Measurements from ENCODE around the gene SLCO3A1.
"Not testable (repeated sequence)": the region's sequence is repeated elsewhere in the genome, so short reads cannot be mapped to it uniquely, and the experiment has no call there.

Gene SLCO3A1

GRCh38 chr15:92061511-92062195 is 208.1 kb downstream of the SLCO3A1 start:
- DNase-seq: no peak

DNA sequence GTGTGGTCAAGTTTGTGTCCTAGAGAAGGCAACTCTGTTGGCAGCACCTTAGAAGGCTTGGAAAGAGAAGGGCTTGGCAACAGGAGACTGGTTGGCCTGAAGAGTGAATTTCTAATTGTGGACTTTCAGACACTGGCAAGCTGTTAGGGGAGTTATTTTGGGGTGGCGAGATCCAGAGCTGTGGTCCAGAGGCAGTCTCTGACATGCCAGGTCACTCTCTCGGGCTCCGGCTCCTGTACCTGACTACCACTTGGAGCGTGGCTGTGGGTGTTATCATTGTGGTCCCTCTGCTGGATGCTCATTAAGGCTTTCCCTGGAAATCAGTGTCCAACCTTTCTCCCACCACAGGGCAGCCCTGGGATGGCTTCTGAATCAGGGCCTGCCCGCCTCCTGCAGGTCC is 209.0 kb downstream of the SLCO3A1 start:
- no peak for DNase-seq

GRCh38 chr15:92068121-92068520 is 214.6 kb downstream of the SLCO3A1 start:
- peak in 5 of 56 donors; percentile 5 to 47 (median 7) for DNase-seq

DNA sequence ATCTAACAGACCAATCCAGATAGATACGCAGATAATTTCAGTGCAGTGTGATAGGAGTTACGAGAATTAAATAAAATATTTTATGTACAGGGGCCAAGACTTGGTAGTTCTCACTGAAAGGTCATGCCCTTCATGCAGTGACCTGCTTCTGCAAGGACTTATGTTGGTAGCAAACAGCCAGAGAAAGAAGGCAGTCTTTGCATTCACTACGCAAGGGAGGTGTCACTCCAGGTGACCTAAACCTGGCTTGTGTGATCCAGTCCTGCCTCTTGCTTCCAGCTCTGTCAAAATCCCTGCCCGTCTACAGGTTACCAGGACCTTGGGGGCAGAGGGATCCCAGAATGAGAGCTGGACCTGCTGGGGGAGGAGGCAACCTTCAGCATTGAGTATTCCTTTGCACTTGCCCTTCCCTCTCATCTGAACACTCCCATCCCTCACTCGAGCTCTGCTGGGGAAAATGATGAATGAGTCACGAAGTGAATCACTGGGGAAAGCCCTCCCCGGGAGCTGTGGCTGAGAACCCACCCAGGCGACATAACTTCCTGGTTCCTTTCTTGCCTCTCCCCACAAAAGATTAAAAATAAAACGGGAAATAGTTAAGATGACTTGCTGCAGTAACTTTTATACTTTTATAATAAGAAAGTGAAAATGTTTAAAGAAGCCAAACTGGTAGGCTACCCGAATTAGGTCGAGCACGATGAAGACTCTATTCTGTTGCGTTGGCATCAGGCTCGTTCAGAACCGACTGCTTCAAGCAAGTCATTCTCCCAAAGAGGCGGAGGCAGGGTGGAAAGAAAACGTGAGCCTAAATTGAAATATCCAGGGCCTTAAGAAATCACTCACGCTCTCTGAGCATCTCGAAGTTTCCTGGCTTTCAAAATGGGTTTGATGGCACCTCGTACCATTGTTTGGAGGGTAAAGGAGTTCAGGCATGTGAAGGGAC is 216.1 kb downstream of the SLCO3A1 start:
- DNase-seq: peak in 29 of 56 donors; percentile 12 to 74 (median 33)

GRCh38 chr15:92070251-92070650 is 216.7 kb downstream of the SLCO3A1 start:
- DNase-seq: not testable (repeated sequence)

DNA sequence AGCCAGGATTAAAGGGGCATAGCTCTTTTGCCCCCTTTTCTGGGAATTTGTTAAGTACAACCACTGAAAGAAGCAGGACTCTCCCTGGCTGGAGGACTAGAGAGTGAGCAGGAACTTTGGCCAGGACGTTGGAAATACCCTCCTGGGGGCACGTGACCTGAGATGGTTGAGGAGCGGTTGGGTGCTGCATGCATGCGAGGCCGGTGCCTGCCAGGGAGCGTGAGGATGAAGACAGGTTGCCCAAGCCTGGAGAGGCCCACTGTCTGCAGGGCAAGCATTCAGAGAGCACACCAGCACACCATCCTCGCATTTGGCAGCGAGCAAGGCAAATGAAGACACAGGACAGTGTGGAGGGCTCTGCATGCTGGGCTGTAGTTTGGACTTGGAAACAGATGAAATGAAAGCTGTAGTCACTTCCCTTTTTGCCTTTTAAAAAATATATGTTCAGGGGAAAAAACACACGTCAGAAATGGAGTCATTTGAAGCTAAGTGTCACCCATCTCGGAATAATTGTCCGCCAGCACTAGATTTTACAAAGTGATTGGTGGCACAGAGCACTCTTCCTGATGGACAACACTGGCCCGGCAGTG is 217.6 kb downstream of the SLCO3A1 start:
- no peak for DNase-seq

GRCh38 chr15:92073044-92073785 is 219.7 kb downstream of the SLCO3A1 start:
- no peak for DNase-seq

- DNase-seq: no peak
Observed at GRCh38 chr15:92074101-92074500, 220.6 kb downstream of the SLCO3A1 start.

DNA sequence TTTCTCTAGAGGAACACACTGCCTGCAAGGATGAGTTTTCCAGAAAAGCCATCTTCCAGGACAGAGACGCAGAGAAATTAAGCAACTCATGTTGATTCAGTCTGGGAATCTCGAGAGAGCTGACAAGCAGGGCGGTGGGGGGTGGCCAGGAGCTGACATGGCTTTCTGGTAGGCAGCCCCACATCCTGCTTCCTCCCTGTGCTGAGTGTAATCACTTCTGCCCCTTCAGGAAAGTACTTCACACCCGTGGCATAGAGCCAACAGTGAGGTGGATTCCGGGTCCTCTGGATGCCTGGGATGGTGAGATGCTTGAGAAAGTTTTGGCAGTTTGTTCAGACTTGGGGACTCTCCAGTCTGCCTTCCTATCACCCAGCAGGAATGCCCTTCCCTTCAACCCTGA is 221.1 kb downstream of the SLCO3A1 start:
- DNase-seq: no peak

- DNase-seq: no peak
Observed at GRCh38 chr15:92075764-92076163, 222.3 kb downstream of the SLCO3A1 start.

DNA sequence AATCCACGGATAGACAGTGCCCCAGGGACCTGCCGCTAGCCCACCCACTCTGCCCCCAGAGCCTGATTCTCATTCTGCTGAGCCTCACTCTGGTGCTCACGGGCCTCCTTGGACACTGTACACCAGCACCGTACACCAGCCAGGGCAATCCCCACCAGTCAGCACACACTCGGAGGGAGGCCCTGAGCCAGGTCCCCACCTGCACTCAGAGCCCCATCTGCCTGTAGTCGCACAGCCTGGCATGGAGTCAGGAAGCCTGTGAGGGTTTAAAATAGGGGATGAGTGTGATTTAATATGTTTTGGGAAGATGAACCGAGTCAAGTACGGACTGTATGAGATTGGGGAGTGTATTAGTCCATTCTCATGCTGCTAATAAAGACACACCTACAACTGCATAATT is 223.0 kb downstream of the SLCO3A1 start:
- no peak for DNase-seq

GRCh38 chr15:92077353-92078085 is 224.0 kb downstream of the SLCO3A1 start:
- DNase-seq: peak in 44 of 56 donors; percentile 10 to 78 (median 40)

DNA sequence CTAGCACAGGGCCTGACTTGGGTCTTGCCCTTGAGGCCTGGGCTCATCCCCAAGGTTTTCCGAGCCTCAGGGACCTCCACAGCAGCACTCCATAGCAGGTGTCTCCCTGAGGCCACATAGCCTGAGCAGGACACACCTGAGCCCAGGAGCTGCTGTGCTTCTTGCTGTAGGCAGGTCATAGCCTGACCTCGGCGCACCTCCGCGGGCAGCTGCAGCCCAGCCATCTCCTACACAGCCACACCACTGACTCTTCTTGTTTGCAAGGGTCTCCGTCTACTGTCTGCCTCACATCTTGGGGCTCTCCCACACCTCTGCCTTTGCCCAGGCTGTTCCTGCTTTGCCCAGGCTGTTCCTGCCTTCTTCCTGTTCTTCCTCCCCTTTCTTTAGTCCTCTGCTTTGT is 224.8 kb downstream of the SLCO3A1 start:
- no peak for DNase-seq

- DNase-seq: no peak
Observed at GRCh38 chr15:92079047-92079446, 225.5 kb downstream of the SLCO3A1 start.

DNA sequence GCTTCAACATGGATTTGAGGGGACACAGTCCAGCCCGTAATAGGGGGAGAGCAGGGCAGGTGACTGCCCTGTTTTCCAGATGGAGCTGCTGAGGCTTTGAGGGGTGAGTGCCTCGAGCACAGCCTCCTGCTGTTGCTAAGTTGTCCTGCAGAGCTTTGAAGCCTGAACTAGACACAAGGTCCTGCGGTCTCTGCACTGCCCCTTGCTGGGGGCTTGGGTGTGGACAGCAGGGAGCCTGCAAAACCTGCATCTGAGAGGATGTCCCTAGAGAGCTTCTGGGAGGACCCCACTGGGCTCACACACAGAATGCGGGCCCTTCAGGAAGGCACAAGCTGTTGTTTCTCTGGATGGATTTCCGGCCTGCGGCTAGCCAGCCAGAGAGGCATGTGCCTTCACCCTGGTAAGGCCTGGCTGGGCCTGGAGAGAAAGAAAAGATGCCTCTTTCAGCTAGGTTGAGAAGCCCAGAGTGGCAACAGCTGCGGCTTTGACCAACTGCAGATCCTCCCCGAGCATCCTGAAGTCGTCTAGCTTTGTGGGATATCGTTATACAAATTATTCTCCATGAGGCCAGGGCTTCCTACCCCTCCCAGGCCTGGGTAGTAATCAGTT is 226.2 kb downstream of the SLCO3A1 start:
- no peak for DNase-seq

- peak in 48 of 56 donors; percentile 8 to 82 (median 50) for DNase-seq
Observed at GRCh38 chr15:92082006-92082843, 228.7 kb downstream of the SLCO3A1 start.

DNA sequence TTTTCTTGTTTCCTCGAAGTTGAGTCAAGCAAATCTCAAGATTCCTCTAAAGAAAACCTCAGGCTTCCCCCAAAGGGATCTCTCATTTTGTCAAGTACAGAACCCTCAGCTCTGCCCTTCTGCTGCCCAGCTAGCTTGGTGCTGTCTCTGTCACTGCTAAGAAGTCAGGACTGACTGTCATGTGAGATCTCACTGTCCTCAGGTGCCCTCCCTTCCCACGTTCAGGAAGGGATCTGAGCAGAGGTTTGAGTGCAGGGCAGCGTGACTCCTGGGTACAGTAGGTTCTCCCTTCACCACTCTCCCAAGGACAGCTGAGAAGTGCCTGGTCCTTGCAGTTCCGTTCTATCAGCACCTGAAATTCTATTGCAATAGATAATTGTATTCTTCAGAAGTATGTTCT is 229.7 kb downstream of the SLCO3A1 start:
- no peak for DNase-seq

DNA sequence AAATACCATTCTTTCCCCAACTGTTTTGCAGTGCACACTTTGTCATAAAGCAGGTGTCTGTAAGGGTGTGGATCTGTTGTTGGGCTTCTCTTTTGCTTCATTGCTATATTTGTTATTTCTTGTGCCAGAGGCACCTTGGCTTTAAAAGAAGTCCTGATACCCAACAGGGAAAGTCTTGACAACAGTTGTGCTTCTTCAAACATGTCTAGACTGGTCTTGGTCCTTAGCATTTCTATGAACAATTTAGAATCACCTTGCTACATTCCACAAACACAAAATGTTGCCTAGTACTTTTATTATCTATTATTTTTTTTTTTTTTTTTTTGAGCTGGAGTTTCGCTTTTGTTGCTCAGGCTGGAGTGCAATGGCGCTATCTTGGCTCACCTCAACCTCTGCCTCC is 233.7 kb downstream of the SLCO3A1 start:
- no peak for DNase-seq

GRCh38 chr15:92091155-92091734 is 237.7 kb downstream of the SLCO3A1 start:
- peak in 32 of 56 donors; percentile 4 to 73 (median 25) for DNase-seq
